Mucosa of descending colon (tissue), 3 donors: Measurements from ENCODE around the gene TMEM254. TPM values are rescaled to one million over a fixed set of nuclear protein-coding genes. Genes with fewer than 3 reads are reported as not detected.
A peak's percentile ranks its signal among the peaks of the same experiment; 100 is the strongest.
"Not testable (repeated sequence)": the region's sequence is repeated elsewhere in the genome, so short reads cannot be mapped to it uniquely, and the experiment has no call there.

Experiments
- ATAC-seq: fragments of 200-7000 bp; cut with Tn5 transposase; one replicate; pipeline ENCODE4 v1.9.1; 2020; ENCODE audit warnings: mild to moderate bottlenecking, moderate library complexity
- DNase-seq, 3 donors: peaks; one replicate each; pipeline ENCODE4 v3.0.0-alpha.2; 2020
- H3K36me3 ChIP-seq: fragments of 200-600 bp; one replicate; pipeline ENCODE4 v1.8.0; 2021; ENCODE audit warnings: low read depth, mild to moderate bottlenecking
- H3K4me1 ChIP-seq: fragments of 200-600 bp; one replicate; pipeline ENCODE4 v1.8.0; 2021; ENCODE audit warnings: low read depth, mild to moderate bottlenecking
- H3K4me3 ChIP-seq: fragments of 200-600 bp; one replicate; pipeline ENCODE4 v1.8.0; 2021; ENCODE audit warnings: mild to moderate bottlenecking
- H3K9me3 ChIP-seq: fragments of 200-600 bp; one replicate; pipeline ENCODE4 v1.8.0; 2021; ENCODE audit warnings: mild to moderate bottlenecking
- CTCF ChIP-seq: fragments of 200-600 bp; IDR thresholded peaks from one replicate; pipeline ENCODE4 v1.8.0; 2022; ENCODE audit warnings: antibody characterized with exemption, mild to moderate bottlenecking
- intact Hi-C, 2 donors: fragments of 100-400 bp; cut with DNase I in 1 of 2; cut with micrococcal nuclease in 1 of 2; formaldehyde crosslinking; loops; one replicate each; pipeline versions ENCODE4 v1.11.0 to v1.11.1; 2022; cut with DNase I, micrococcal nuclease
- total RNA-seq, 3 donors: library from RNA; stranded (reverse); fragmentation: NEBNext Ultra II Directional in 2 of 3; extraction: Animal tissue kit (Norgen Biotek cat#: 25700) in 2 of 3; gene quantifications; one replicate each; pipeline versions ENCODE4 v1.2.1 to v1.2.4, GENCODE V29; 2021 to 2023
- donor health status: DM: no; HTN: no; CAD: no; lungs with moderate emphysema.
- donor health status: DM: no; HTN: no; CAD: no.
- donor health status: DM: no; HTN: yes; CAD: no.

TMEM254 gene
- total RNA-seq, 3 donors from 2014 or later, result 17.2 to 34.5 (median 26.9) TPM

- Histone ChIP-seq H3K4me3 (no peak overlapping the region), H3K36me3 (no peaks in the 10 kb centered on the region), H3K9me3 (no peaks in the 10 kb centered on the region), H3K4me1 (no peaks in the 10 kb centered on the region)
- no peak for DNase-seq
- intact Hi-C loops, result no loop called here
- no peak for ATAC-seq
- no peak for TF ChIP-seq CTCF
These were observed 37.3 kb upstream of the TMEM254 start for GRCh38 chr10:80041162-80041561.

GRCh38 chr10:80044935-80045334 lies 33.5 kb upstream of the TMEM254 start:
- H3K36me3 ChIP-seq, H3K9me3 ChIP-seq, H3K4me3 ChIP-seq, DNase-seq, H3K4me1 ChIP-seq, intact Hi-C loops, ATAC-seq: not testable (repeated sequence)

- no peak overlapping the region for H3K4me3 ChIP-seq
- TF ChIP-seq CTCF, result peak; percentile 87
- H3K36me3 ChIP-seq, result no peaks in the 10 kb centered on the region
- H3K9me3 ChIP-seq, result no peaks in the 10 kb centered on the region
- peak; percentile 92 for ATAC-seq
- peak; percentile 67 to 92 (median 78) for DNase-seq
- H3K4me1 ChIP-seq, result no peaks in the 10 kb centered on the region
- intact Hi-C loops, result no loop called here
These were observed 31.6 kb upstream of the TMEM254 start for GRCh38 chr10:80046629-80047441.

GRCh38 chr10:80050752-80051151 lies 27.7 kb upstream of the TMEM254 start:
- intact Hi-C loops, result no loop called here
- H3K36me3 ChIP-seq, result no peaks in the 10 kb centered on the region
- H3K9me3 ChIP-seq, result no peaks in the 10 kb centered on the region
- no peak for DNase-seq
- no peak for TF ChIP-seq CTCF
- ATAC-seq, result no peak
- no peaks in the 10 kb centered on the region for H3K4me1 ChIP-seq
- H3K4me3 ChIP-seq, result no peak overlapping the region

GRCh38 chr10:80051993-80052392 lies 26.5 kb upstream of the TMEM254 start:
- intact Hi-C loops, result no loop called here
- ATAC-seq, result no peak

More at GRCh38 chr10:80051993-80052392, 26.5 kb upstream of the TMEM254 start:
- DNase-seq, result no peak
- no peaks in the 10 kb centered on the region for H3K9me3 ChIP-seq
- no peak for TF ChIP-seq CTCF
- H3K36me3 ChIP-seq, result no peaks in the 10 kb centered on the region
- H3K4me3 ChIP-seq, result no peak overlapping the region
- H3K4me1 ChIP-seq, result no peaks in the 10 kb centered on the region
